Colonic mucosa (tissue), 4 donors: ENCODE measurements around the gene TMUB1. TPM values are rescaled to one million over a fixed set of nuclear protein-coding genes. Genes with fewer than 3 reads are reported as not detected.

Experiments
- DNase-seq: peaks from one replicate; pipeline ENCODE4 v3.0.0-alpha.2; 2020
- H3K27ac ChIP-seq: fragments of 200-600 bp; one replicate; pipeline ENCODE4 v1.8.0; 2021
- H3K27me3 ChIP-seq: fragments of 200-600 bp; one replicate; pipeline ENCODE4 v1.8.0; 2021
- H3K36me3 ChIP-seq: fragments of 200-600 bp; one replicate; pipeline ENCODE4 v1.8.0; 2021
- H3K4me1 ChIP-seq: fragments of 200-600 bp; one replicate; pipeline ENCODE4 v1.8.0; 2021; ENCODE audit warnings: mild to moderate bottlenecking
- H3K4me3 ChIP-seq: fragments of 200-600 bp; one replicate; pipeline ENCODE4 v1.8.0; 2021
- H3K9ac ChIP-seq, 2 donors: one replicate each; pipeline ENCODE4 v1.7.0; 2013; ENCODE audit warnings: control low read depth in 2 of 2, low read depth in 2 of 2, low read length in 2 of 2
- H3K9me3 ChIP-seq: fragments of 200-600 bp; one replicate; pipeline ENCODE4 v1.8.0; 2021
- CTCF ChIP-seq: fragments of 200-600 bp; IDR thresholded peaks from one replicate; pipeline ENCODE4 v1.8.0; 2022; ENCODE audit warnings: antibody characterized with exemption, mild to moderate bottlenecking
- intact Hi-C: fragments of 100-400 bp; cut with DNase I; formaldehyde crosslinking; loops from one replicate; pipeline ENCODE4 v1.14.1; 2022
- total RNA-seq, 2 donors: library from RNA; stranded (reverse); fragmentation: NEBNext Ultra II Directional in 1 of 2; extraction: Animal tissue kit (Norgen Biotek cat#: 25700) in 1 of 2; gene quantifications; one replicate each; pipeline ENCODE4 v1.2.1, GENCODE V29; 2021
- donor health status: healthy.
- donor health status: DM: no; HTN: no; CAD: no.
- donor health status: DM: no; HTN: no; CAD: no.

The TMUB1 gene
- total RNA-seq, 2 donors from 2014 or later: 73.4 to 103 TPM

- Histone ChIP-seq H3K9me3 (no peaks in the 10 kb centered on the region), H3K9ac (peak overlapping the region; percentile 12 to 60), H3K4me1 (peaks cover 19% of the 10 kb centered on the region), H3K27me3 (no peaks in the 10 kb centered on the region), H3K4me3 (peak overlapping the region; percentile 17), H3K36me3 (no peaks in the 10 kb centered on the region), H3K27ac (no peak overlapping the region)
- intact Hi-C loops: no loop called here
- DNase-seq: peak; percentile 84
- TF ChIP-seq CTCF: no peak
Observed at GRCh38 chr7:151115836-151116418, 32.6 kb upstream of the TMUB1 start.

- TF ChIP-seq CTCF: no peak
- no peaks in the 10 kb centered on the region for H3K27me3 ChIP-seq
- H3K27ac ChIP-seq: no peak overlapping the region
- peak overlapping the region; percentile 17 for H3K4me3 ChIP-seq
- no peaks in the 10 kb centered on the region for H3K36me3 ChIP-seq
- H3K9me3 ChIP-seq: no peaks in the 10 kb centered on the region
- intact Hi-C loops: no loop called here
- peak overlapping the region in 1 of 2 donors; percentile 60 for H3K9ac ChIP-seq
- peaks cover 22% of the 10 kb centered on the region for H3K4me1 ChIP-seq
- no peak for DNase-seq
Observed at GRCh38 chr7:151115121-151115835, 32.0 kb upstream of the TMUB1 start.

DNA sequence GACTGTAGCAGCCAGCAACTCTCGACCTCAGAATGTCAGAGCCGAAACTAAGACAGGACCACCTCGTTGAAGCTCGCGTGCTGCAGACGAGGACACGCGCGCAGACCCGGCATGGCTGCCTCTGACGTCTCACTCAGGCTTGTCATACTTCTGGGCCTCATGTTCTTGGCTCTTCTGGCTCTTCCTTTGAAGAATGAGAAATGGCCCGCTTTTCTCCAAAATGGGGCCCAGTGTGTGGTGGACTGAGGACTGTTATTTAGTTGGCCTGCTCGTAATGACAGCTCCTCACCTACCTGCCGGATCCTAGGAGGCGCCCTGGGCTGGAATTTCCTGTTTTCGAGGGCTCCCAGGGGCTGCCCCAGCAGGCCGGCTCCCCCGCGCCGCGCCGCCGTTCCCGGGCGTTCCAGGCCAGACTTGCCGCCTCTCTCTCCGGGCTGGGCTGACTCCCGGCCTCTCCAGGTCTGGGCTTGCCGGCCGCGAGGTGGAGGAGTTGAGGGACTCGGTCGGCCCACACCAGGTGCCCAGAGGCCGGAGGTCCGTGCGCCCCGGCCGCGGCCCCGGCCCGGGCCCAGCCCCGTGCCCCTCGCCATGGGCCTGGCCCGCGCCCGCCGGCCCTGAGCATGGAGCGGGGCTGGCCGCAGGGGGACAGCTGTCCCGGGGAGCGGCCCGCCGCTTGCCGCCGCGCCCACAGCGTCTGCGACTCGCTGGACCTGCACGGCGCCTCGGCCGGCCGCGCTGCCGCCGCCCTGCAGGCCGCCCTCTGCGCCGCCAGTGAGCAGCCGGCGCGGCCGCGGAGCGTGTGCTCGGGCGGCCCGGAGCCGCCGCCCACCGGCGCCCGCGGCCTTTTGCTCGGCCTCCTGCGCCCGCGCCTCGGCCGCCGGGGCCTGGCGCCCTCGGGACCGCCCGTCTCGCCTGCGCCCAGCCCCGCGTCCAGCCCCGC is 31.1 kb upstream of the TMUB1 start:
- DNase-seq: peak; percentile 46
- intact Hi-C loops: loop anchor here (5.0 kb wide), 1 partner anchor 82 kb away; no protein-coding TSS in a partner anchor
- TF ChIP-seq CTCF: no peak
- Histone ChIP-seq H3K36me3 (no peaks in the 10 kb centered on the region), H3K27me3 (no peaks in the 10 kb centered on the region), H3K27ac (no peak overlapping the region), H3K9ac (peak overlapping the region in 1 of 2 donors; percentile 34), H3K4me3 (peak overlapping the region; percentile 24), H3K4me1 (peaks cover 22% of the 10 kb centered on the region), H3K9me3 (no peaks in the 10 kb centered on the region)

GRCh38 chr7:151113344-151114150 is 30.3 kb upstream of the TMUB1 start:
- no peak for TF ChIP-seq CTCF
- no peaks in the 10 kb centered on the region for H3K9me3 ChIP-seq
- H3K9ac ChIP-seq: peak overlapping the region in 1 of 2 donors; percentile 34
- intact Hi-C loops: loop anchor here (5.0 kb wide), 1 partner anchor 81 kb away; no protein-coding TSS in a partner anchor
- H3K4me1 ChIP-seq: peaks cover 22% of the 10 kb centered on the region
- no peaks in the 10 kb centered on the region for H3K27me3 ChIP-seq
- H3K4me3 ChIP-seq: no peak overlapping the region
- no peak for DNase-seq
- H3K27ac ChIP-seq: no peak overlapping the region
- no peaks in the 10 kb centered on the region for H3K36me3 ChIP-seq
